ENCODE results near the gene GPC3.

DNA sequence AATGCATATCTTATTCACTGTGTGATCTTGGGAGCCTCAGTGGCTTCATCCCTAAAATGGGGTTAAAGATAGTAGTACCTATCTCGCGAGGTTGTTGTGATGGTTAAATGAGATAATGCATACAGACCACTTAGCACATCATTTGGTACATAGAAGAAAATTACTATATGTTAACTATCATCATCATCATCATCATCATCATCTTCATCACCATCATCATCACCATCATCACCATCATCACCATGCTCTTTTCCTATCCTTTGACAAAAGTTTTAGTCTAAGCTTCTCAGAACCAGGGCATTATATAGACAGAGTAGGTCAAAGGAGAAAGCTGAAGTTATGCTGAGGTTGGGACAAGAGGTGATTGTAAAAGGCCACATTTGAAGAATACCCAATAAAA lies 145.0 kb downstream of the GPC3 start:
- TF ChIP-seq, protein P1, sequence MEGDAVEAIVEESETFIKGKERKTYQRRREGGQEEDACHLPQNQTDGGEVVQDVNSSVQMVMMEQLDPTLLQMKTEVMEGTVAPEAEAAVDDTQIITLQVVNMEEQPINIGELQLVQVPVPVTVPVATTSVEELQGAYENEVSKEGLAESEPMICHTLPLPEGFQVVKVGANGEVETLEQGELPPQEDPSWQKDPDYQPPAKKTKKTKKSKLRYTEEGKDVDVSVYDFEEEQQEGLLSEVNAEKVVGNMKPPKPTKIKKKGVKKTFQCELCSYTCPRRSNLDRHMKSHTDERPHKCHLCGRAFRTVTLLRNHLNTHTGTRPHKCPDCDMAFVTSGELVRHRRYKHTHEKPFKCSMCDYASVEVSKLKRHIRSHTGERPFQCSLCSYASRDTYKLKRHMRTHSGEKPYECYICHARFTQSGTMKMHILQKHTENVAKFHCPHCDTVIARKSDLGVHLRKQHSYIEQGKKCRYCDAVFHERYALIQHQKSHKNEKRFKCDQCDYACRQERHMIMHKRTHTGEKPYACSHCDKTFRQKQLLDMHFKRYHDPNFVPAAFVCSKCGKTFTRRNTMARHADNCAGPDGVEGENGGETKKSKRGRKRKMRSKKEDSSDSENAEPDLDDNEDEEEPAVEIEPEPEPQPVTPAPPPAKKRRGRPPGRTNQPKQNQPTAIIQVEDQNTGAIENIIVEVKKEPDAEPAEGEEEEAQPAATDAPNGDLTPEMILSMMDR (IDR thresholded peaks at IDR 0.05): no peak
- no peak for TF ChIP-seq POLR2AphosphoS5 (IDR thresholded peaks at IDR 0.05)

All from esophagus muscularis mucosa (tissue), 3 donors.